Measurements from ENCODE around the gene ERCC6L. TPM values are rescaled to one million over a fixed set of nuclear protein-coding genes. Genes with fewer than 3 reads are reported as not detected.

ERCC6L gene
- total and polyA plus RNA-seq, 2 donors (not counting 1 experiment from before 2014, with no cell fraction given), result 0.34 to 0.61 TPM

DNA sequence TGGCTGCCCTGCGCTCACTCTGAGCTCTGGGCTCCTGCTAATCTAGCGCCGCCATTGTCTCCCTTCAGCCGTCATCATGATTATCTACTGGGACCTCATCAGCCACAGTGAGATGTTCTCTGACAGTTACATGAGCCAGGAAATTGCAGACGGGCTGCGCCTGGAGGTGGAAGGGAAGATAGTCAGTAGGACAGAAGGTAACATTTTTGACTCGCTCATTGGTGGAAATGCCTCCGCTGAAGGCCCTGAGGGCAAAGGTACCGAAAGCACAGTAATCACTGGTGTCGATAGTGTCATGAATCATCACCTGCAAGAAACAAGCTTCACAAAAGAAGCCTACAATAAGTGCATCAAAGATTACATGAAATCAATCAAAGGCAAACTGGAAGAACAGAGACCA, 79.1 kb downstream of the ERCC6L start:
- Histone ChIP-seq H3K9me3 (ENCODE audit: control extremely low read depth in 1 of 3, control insufficient read depth in 2 of 3, insufficient read depth in 1 of 3, low read length in 2 of 3) (peaks cover 0 to 7% (median 0%) of the 10 kb centered on the region in 3 donors), H4K20me1 (ENCODE audit: control insufficient read depth, insufficient read depth, low read length, poor library complexity, severe bottlenecking) (no peaks in the 10 kb centered on the region), H2AFZ (ENCODE audit: insufficient read depth, low read depth, low read length, poor library complexity, severe bottlenecking) (no peak overlapping the region), H3K79me2 (ENCODE audit: control insufficient read depth, insufficient read depth, low read length) (no peaks in the 10 kb centered on the region), H3K27me3 (replicated peaks in 1 of 4; ENCODE audit: control extremely low read depth in 1 of 4, control insufficient read depth in 3 of 4, insufficient read depth in 4 of 4, low read length in 3 of 4) (no peaks in the 10 kb centered on the region), H3K27ac (ENCODE audit: low read length in 2 of 2) (no peak overlapping the region), H3K4me3 (ENCODE audit: control extremely low read depth in 1 of 5, extremely low read depth in 1 of 5, insufficient read depth in 1 of 5, low read depth in 2 of 5, low read length in 4 of 5) (no peak overlapping the region), H3K36me3 (replicated peaks in 1 of 2; ENCODE audit: control extremely low read depth in 1 of 2, control insufficient read depth in 1 of 2, extremely low read depth in 1 of 2, insufficient read depth in 2 of 2, low read length in 1 of 2) (no peaks in the 10 kb centered on the region), H3K4me1 (ENCODE audit: control insufficient read depth in 2 of 2, insufficient read depth in 2 of 2, low read length in 2 of 2) (no peaks in the 10 kb centered on the region), H3K4me2 (replicated peaks; ENCODE audit: low read depth, low read length, poor library complexity, severe bottlenecking) (no peak overlapping the region), H3K9ac (ENCODE audit: low read length) (no peak overlapping the region)
- no peak for DNase-seq
- CTCF ChIA-PET, result no interaction called here
- POLR2A ChIA-PET, result no interaction called here
- ATAC-seq (ENCODE audit: low read depth), result no peak
- whole genome bisulfite sequencing (ENCODE audit: insufficient coverage), result 75% methylated on average over 4 of the region's 10 CpGs
- TF ChIP-seq, protein P1, sequence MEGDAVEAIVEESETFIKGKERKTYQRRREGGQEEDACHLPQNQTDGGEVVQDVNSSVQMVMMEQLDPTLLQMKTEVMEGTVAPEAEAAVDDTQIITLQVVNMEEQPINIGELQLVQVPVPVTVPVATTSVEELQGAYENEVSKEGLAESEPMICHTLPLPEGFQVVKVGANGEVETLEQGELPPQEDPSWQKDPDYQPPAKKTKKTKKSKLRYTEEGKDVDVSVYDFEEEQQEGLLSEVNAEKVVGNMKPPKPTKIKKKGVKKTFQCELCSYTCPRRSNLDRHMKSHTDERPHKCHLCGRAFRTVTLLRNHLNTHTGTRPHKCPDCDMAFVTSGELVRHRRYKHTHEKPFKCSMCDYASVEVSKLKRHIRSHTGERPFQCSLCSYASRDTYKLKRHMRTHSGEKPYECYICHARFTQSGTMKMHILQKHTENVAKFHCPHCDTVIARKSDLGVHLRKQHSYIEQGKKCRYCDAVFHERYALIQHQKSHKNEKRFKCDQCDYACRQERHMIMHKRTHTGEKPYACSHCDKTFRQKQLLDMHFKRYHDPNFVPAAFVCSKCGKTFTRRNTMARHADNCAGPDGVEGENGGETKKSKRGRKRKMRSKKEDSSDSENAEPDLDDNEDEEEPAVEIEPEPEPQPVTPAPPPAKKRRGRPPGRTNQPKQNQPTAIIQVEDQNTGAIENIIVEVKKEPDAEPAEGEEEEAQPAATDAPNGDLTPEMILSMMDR (IDR thresholded peaks at IDR 0.05), result no peak
- no peak for TF ChIP-seq EZH2 (IDR thresholded peaks at IDR 0.05; ENCODE audit: borderline replicate concordance, insufficient read depth, low read depth, low read length, poor library complexity, severe bottlenecking)
- Mint-ChIP-seq H3K27me3 (peaks cover 5% of the 10 kb centered on the region), H3K9me3 (ENCODE audit: insufficient read depth) (no peaks in the 10 kb centered on the region), H3K4me3 (no peak overlapping the region), H3K27ac (no peak overlapping the region), H3K4me1 (no peaks in the 10 kb centered on the region)
- intact Hi-C loops (cut with micrococcal nuclease), result no loop called here

GRCh38 chrX:72158773-72159172, 80.1 kb downstream of the ERCC6L start:
- peaks cover 0 to 7% (median 0%) of the 10 kb centered on the region in 3 donors for H3K9me3 ChIP-seq (ENCODE audit: control extremely low read depth in 1 of 3, control insufficient read depth in 2 of 3, insufficient read depth in 1 of 3, low read length in 2 of 3)
- Mint-ChIP-seq H3K27me3 (peaks cover 5% of the 10 kb centered on the region), H3K4me1 (no peaks in the 10 kb centered on the region), H3K4me3 (no peak overlapping the region), H3K9me3 (ENCODE audit: insufficient read depth) (no peaks in the 10 kb centered on the region), H3K27ac (no peak overlapping the region)
- ATAC-seq (ENCODE audit: low read depth), result no peak
- WGBS (ENCODE audit: insufficient coverage), result 89% methylated on average over 1 of the region's 3 CpGs
- CTCF ChIA-PET, result no interaction called here
- no peaks in the 10 kb centered on the region for H4K20me1 ChIP-seq (ENCODE audit: control insufficient read depth, insufficient read depth, low read length, poor library complexity, severe bottlenecking)
- H3K4me1 ChIP-seq (ENCODE audit: control insufficient read depth in 2 of 2, insufficient read depth in 2 of 2, low read length in 2 of 2), result no peaks in the 10 kb centered on the region
- no peaks in the 10 kb centered on the region for H3K36me3 ChIP-seq (replicated peaks in 1 of 2; ENCODE audit: control extremely low read depth in 1 of 2, control insufficient read depth in 1 of 2, extremely low read depth in 1 of 2, insufficient read depth in 2 of 2, low read length in 1 of 2)
- TF ChIP-seq, protein P1 (IDR thresholded peaks at IDR 0.05), result no peak
- TF ChIP-seq EZH2 (IDR thresholded peaks at IDR 0.05; ENCODE audit: borderline replicate concordance, insufficient read depth, low read depth, low read length, poor library complexity, severe bottlenecking), result no peak
- POLR2A ChIA-PET, result no interaction called here
- H3K4me3 ChIP-seq (ENCODE audit: control extremely low read depth in 1 of 5, extremely low read depth in 1 of 5, insufficient read depth in 1 of 5, low read depth in 2 of 5, low read length in 4 of 5), result no peak overlapping the region
- no peak overlapping the region for H2AFZ ChIP-seq (ENCODE audit: insufficient read depth, low read depth, low read length, poor library complexity, severe bottlenecking)
- DNase-seq, result no peak
- H3K4me2 ChIP-seq (replicated peaks; ENCODE audit: low read depth, low read length, poor library complexity, severe bottlenecking), result no peak overlapping the region
- no peak overlapping the region for H3K9ac ChIP-seq (ENCODE audit: low read length)
- no peak overlapping the region for H3K27ac ChIP-seq (ENCODE audit: low read length in 2 of 2)
- no peaks in the 10 kb centered on the region for H3K79me2 ChIP-seq (ENCODE audit: control insufficient read depth, insufficient read depth, low read length)
- no peaks in the 10 kb centered on the region for H3K27me3 ChIP-seq (replicated peaks in 1 of 4; ENCODE audit: control extremely low read depth in 1 of 4, control insufficient read depth in 3 of 4, insufficient read depth in 4 of 4, low read length in 3 of 4)
- intact Hi-C loops (cut with micrococcal nuclease), result no loop called here

Small RNA genes lying within 50 kb of the gene (small RNA-seq; reads per million reads assigned to genes)
- not detected for gene RF00019 (ENCODE audit: insufficient read length, low read depth, low replicate concordance)

Other genes starting within 250 kb of the ERCC6L start
- gene RTL5, start 107.1 kb downstream of the ERCC6L start, total RNA-seq, result 21.0 and 22.4 TPM in 2 replicates
- gene RTL5, start 107.1 kb downstream of the ERCC6L start, polyA plus RNA-seq, result 1.0 and 1.1 TPM in 2 replicates
- 13.4 and 16.0 TPM in 2 replicates for gene PIN4, start 57.3 kb downstream of the ERCC6L start, total RNA-seq
- 2.5 and 3.6 TPM in 2 replicates for gene PIN4, start 57.3 kb downstream of the ERCC6L start, polyA plus RNA-seq
- 1,106 and 1,134 TPM in 2 replicates for gene RPS4X, start 38.2 kb upstream of the ERCC6L start, total RNA-seq
- gene RPS4X, start 38.2 kb upstream of the ERCC6L start, polyA plus RNA-seq, result 1,812 and 1,887 TPM in 2 replicates
- gene CITED1, start 66.9 kb upstream of the ERCC6L start, total RNA-seq, result not detected in 2 replicates
- not detected in 2 replicates for gene CITED1, start 66.9 kb upstream of the ERCC6L start, polyA plus RNA-seq